Fibroblast of the aortic adventitia (primary cell): ENCODE data around the gene AGBL4. TPM values are rescaled to one million over a fixed set of nuclear protein-coding genes. Genes with fewer than 3 reads are reported as not detected.

Experiments
- DNase-seq: peaks from one replicate; pipeline ENCODE4 v3.0.0-alpha.2; 2010; ENCODE audit warnings: low read depth
- H3K4me3 ChIP-seq: 2 replicates; pipeline ENCODE4 v1.5.1; 2011; ENCODE audit warnings: low read depth, mild to moderate bottlenecking, control low read depth, low read length, moderate library complexity
- CTCF ChIP-seq: IDR thresholded peaks from 2 replicates; pipeline ENCODE4 v1.5.1; 2011; ENCODE audit warnings: mild to moderate bottlenecking, low read length, control low read depth, inconsistent platforms; ENCODE audit not compliant: insufficient read depth
- total RNA-seq: library from RNA; depleted of rRNA; stranded (reverse); fragments of >200 nt; gene quantifications from 2 replicates; pipeline ENCODE4 v1.2.3, GENCODE V29; 2012; ENCODE audit warnings: low replicate concordance

The AGBL4 gene
- total RNA-seq, 1 donor: not detected

GRCh38 chr1:48841461-48841860 is 1182.3 kb downstream of the AGBL4 start:
- no peak for TF ChIP-seq CTCF
- DNase-seq: no peak
- no peak overlapping the region for H3K4me3 ChIP-seq

GRCh38 chr1:48831120-48831978 is 1192.4 kb downstream of the AGBL4 start:
- no peak for TF ChIP-seq CTCF
- no peak for DNase-seq

GRCh38 chr1:48830715-48831114 is 1193.0 kb downstream of the AGBL4 start:
- no peak overlapping the region for H3K4me3 ChIP-seq
- DNase-seq: no peak
- no peak for TF ChIP-seq CTCF

More at GRCh38 chr1:48831120-48831978, 1192.4 kb downstream of the AGBL4 start:
- H3K4me3 ChIP-seq: no peak overlapping the region

- no peak for DNase-seq
- H3K4me3 ChIP-seq: no peak overlapping the region
- TF ChIP-seq CTCF: no peak
Observed at GRCh38 chr1:48829446-48829845, 1194.3 kb downstream of the AGBL4 start.

- DNase-seq: no peak
- H3K4me3 ChIP-seq: no peak overlapping the region
- TF ChIP-seq CTCF: no peak
Observed at GRCh38 chr1:48823168-48823567, 1200.6 kb downstream of the AGBL4 start.

GRCh38 chr1:48820491-48820890 is 1203.3 kb downstream of the AGBL4 start:
- TF ChIP-seq CTCF: no peak
- no peak for DNase-seq
- no peak overlapping the region for H3K4me3 ChIP-seq
